ENCODE data around the gene PDIA5. TPM values are rescaled to one million over a fixed set of nuclear protein-coding genes. Genes with fewer than 3 reads are reported as not detected.
A peak's percentile ranks its signal among the peaks of the same experiment; 100 is the strongest.

The PDIA5 gene
- total RNA-seq, 1 donor from 2014 or later = 33.6 TPM

DNA sequence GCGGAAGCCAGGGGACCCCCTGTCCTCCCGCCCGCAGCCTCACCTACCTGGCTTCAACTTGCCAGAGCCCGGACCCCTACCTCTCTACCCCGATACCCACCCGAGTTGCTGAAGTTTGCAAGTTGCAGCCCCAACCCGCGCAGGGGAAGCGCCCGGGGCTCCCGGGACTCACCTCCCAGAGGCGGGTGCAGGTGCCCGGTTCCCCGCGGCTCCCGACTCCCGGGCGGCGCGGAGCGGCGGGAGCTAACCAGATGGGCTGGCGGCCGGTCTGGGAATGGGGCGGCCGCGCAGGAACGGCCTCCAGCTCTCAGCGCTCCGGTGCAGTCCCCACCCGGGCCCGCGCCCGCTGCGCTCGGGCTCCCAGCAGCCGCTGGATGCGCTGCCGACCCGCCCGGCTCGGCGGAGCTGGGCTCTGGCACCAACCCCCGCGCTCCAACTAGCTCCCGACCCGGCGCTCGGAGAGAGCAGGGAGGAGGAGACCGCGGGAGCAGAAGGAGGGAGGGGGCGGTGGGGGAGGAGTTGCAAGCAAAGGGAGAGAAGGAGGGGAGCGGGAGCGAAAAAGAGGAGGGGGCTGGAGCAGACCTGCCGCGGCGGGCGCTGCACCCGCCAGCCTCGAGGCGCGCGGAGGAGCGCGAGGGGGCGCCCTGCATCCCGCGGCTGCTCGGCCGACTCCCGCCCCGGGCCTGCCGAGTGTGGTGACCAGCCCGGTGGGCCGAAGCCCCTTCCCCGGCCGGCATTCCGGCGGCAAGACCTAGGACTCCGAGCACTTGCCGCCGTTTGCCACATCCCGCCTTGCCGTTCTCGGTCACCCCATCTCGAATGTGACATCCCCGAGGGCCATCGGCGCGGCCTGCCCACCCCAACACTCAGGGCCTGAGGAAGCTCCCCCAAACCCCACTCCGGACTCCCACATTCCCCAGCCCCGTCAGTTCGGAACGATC is 39.3 kb upstream of the PDIA5 start, which contains the start of gene SEMA5B:
Gene SEMA5B, minus strand, starts transcription at position 472 of the 941 bp plus-strand sequence. CDS start 66,500 bp downstream, outside the sequence.
- H3K27ac ChIP-seq = no peak within 1 kb of the TSS
- H3K27me3 ChIP-seq = peaks cover 45% of the 10 kb centered on the region

GRCh38 chr3:123028233-123028828 is 38.5 kb upstream of the PDIA5 start:
- peaks cover 45% of the 10 kb centered on the region for H3K27me3 ChIP-seq
- no peak for DNase-seq
- H3K9me3 ChIP-seq = no peaks in the 10 kb centered on the region
- no peaks in the 10 kb centered on the region for H3K36me3 ChIP-seq
- intact Hi-C loops (cut with DNase I) = no loop called here
- H3K27ac ChIP-seq = no peak overlapping the region
- peak; percentile 60 for ATAC-seq
- H3K4me1 ChIP-seq = peaks cover 25% of the 10 kb centered on the region
- TF ChIP-seq, protein P1, sequence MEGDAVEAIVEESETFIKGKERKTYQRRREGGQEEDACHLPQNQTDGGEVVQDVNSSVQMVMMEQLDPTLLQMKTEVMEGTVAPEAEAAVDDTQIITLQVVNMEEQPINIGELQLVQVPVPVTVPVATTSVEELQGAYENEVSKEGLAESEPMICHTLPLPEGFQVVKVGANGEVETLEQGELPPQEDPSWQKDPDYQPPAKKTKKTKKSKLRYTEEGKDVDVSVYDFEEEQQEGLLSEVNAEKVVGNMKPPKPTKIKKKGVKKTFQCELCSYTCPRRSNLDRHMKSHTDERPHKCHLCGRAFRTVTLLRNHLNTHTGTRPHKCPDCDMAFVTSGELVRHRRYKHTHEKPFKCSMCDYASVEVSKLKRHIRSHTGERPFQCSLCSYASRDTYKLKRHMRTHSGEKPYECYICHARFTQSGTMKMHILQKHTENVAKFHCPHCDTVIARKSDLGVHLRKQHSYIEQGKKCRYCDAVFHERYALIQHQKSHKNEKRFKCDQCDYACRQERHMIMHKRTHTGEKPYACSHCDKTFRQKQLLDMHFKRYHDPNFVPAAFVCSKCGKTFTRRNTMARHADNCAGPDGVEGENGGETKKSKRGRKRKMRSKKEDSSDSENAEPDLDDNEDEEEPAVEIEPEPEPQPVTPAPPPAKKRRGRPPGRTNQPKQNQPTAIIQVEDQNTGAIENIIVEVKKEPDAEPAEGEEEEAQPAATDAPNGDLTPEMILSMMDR (IDR thresholded peaks at IDR 0.05) = peak; percentile 58
- peak overlapping the region; percentile 58 for H3K4me3 ChIP-seq

More for the DNA sequence above, 39.3 kb upstream of the PDIA5 start, which contains the start of gene SEMA5B:
- Histone ChIP-seq H3K4me3 (peak within 1 kb of the TSS; percentile 58), H3K36me3 (no peaks in the 10 kb centered on the region), H3K9me3 (no peaks in the 10 kb centered on the region), H3K4me1 (peaks cover 25% of the 10 kb centered on the region)
- DNase-seq = peak; percentile 70
- intact Hi-C loops (cut with DNase I) = no loop called here
- TF ChIP-seq, protein P1 (IDR thresholded peaks at IDR 0.05) = peak; percentile 52
- peak; percentile 63 for ATAC-seq

DNA sequence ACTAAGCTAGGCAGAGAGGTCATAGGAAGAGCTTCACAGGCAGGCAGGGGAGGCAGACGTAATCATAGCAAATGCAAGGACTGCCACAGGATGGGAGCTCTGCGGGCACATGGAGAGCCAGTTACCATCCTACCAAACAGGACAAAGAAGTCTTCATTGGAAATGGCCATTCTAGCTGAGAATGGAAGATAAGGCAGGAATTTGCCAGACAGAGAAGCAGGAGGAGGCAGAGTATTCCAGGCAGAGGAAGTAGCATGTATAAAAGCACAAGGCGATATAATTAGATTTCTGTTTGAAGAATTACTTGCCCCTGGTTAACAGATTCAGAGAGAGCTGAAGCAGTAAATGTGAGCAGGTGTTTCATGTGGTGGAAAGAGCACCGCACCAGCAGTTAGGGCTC is 35.8 kb upstream of the PDIA5 start:
- no peaks in the 10 kb centered on the region for H3K36me3 ChIP-seq
- TF ChIP-seq, protein P1 (IDR thresholded peaks at IDR 0.05) = no peak
- H3K9me3 ChIP-seq = no peaks in the 10 kb centered on the region
- no peak overlapping the region for H3K27ac ChIP-seq
- no peak overlapping the region for H3K4me3 ChIP-seq
- peaks cover 24% of the 10 kb centered on the region for H3K4me1 ChIP-seq
- H3K27me3 ChIP-seq = peaks cover 35% of the 10 kb centered on the region
- DNase-seq (no peak), ATAC-seq (no peak)
- intact Hi-C loops (cut with DNase I) = no loop called here

DNA sequence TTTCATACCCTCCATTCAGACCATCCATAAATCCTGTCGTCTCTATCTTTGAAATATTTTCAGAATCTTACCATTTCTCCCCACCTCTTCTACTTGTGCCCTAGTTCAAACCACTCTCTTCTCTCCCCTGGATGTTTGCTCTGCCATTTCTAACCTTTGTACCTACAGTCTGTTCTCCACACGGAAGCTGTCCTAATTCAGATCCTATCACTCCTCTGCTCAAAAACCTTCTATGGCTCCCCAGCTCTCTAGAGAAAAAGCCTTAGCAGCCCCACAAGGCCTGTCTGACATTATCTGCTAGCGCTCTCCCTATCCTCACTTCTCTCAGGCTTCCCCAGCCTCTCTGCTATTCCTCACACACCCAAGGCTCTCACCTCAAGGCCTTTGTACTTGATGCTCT is 34.8 kb upstream of the PDIA5 start:
- H3K4me1 ChIP-seq = peaks cover 14% of the 10 kb centered on the region
- ATAC-seq (no peak), DNase-seq (no peak)
- H3K4me3 ChIP-seq = no peak overlapping the region
- no peaks in the 10 kb centered on the region for H3K9me3 ChIP-seq
- H3K27me3 ChIP-seq = peaks cover 27% of the 10 kb centered on the region
- H3K36me3 ChIP-seq = no peaks in the 10 kb centered on the region
- TF ChIP-seq, protein P1 (IDR thresholded peaks at IDR 0.05) = no peak
- intact Hi-C loops (cut with DNase I) = no loop called here
- no peak overlapping the region for H3K27ac ChIP-seq

DNA sequence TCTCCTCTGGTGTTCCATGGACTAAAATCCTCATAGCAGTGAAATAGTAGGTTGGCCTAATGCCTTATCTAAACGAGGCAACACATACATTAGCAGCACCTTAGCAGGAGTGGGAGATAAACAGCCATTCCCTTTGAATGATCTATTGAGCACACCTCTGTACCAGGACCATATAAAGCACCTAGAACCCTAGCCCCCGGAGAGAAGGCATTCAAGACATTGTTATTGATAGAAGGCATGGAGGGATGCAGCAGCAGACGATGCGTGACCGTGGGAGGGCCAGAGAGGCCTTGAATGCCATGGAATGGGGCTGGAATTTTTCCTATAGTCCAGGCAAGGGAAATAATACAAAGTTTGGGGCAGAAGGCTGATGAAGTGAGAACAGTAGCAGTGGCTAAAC is 32.7 kb upstream of the PDIA5 start:
- no peaks in the 10 kb centered on the region for H3K9me3 ChIP-seq
- no peak for DNase-seq
- no peak overlapping the region for H3K27ac ChIP-seq
- no peak overlapping the region for H3K4me3 ChIP-seq
- TF ChIP-seq, protein P1 (IDR thresholded peaks at IDR 0.05) = no peak
- H3K4me1 ChIP-seq = no peaks in the 10 kb centered on the region
- intact Hi-C loops (cut with DNase I) = no loop called here
- ATAC-seq = no peak
- H3K36me3 ChIP-seq = no peaks in the 10 kb centered on the region
- H3K27me3 ChIP-seq = peaks cover 19% of the 10 kb centered on the region

Data from upper lobe of right lung (tissue), 1 donor.